A549 (cell line): ENCODE measurements around the gene CXCR4. TPM values are rescaled to one million over a fixed set of nuclear protein-coding genes. Genes with fewer than 3 reads are reported as not detected.

Experiments used
- ATAC-seq, 2 experiments: fragments of 200-7000 bp in 1 of 2; fragments of >200 bp in 1 of 2; cut with Nextera tagmentation in 1 of 2; cut with Tn5 transposase in 1 of 2; 3 replicates each; pipeline versions ENCODE4 v1.8.0 to v1.9.1; 2018 to 2020; ENCODE audit warnings: mild to moderate bottlenecking in 1 of 2, moderate library complexity in 1 of 2
- CTCF ChIA-PET: fragments of 300-600 bp; sonication (Branson Sonifier 250); formaldehyde crosslinking; extraction: SDS; loops from one replicate; lab custom pipeline; 2021; ENCODE audit warnings: antibody characterized with exemption, inconsistent platforms; lab: Yijun Ruan, JAX
- POLR2A ChIA-PET: fragments of 350-600 bp; formaldehyde crosslinking; extraction: SDS; loops from one replicate; lab custom pipeline; 2021; ENCODE audit warnings: antibody characterized with exemption, inconsistent platforms; lab: Yijun Ruan, JAX
- DNase-seq, 2 experiments: peaks; one replicate each; pipeline versions ENCODE4 v3.0.0 to v3.0.0-alpha.2; 2011 to 2016; ENCODE audit warnings: low read depth in 1 of 2, low spot score in 1 of 2
- FAIRE-seq: peaks from 2 replicates; lab custom pipeline; 2011; peaks lifted over from hg19 to GRCh38; lab: Jason Lieb, UNC
- H3K27ac ChIP-seq, 2 experiments: fragments of >200 bp; sonication (Bioruptor Twin); formaldehyde crosslinking; 3 replicates each; pipeline ENCODE4 v1.5.1; 2016 to 2017
- H3K4me1 ChIP-seq: fragments of >200 bp; sonication (Bioruptor Twin); formaldehyde crosslinking; 3 replicates; pipeline ENCODE4 v1.6.1; 2016
- H3K4me2 ChIP-seq: fragments of >200 bp; sonication (Bioruptor Twin); formaldehyde crosslinking; 3 replicates; pipeline ENCODE4 v1.6.1; 2016
- H3K4me3 ChIP-seq: fragments of >200 bp; sonication (Bioruptor Twin); formaldehyde crosslinking; 3 replicates; pipeline ENCODE4 v1.5.1; 2016
- H3K9me3 ChIP-seq: fragments of >200 bp; sonication (Bioruptor Twin); formaldehyde crosslinking; 3 replicates; pipeline ENCODE4 v1.6.1; 2016
- BHLHE40 ChIP-seq: IDR thresholded peaks from 2 replicates; pipeline ENCODE4 v1.6.1; 2012; ENCODE audit warnings: low read depth, low read length, inconsistent platforms
- CHD2 ChIP-seq: fragments of 150-350 bp; IDR thresholded peaks from 2 replicates; pipeline ENCODE4 v1.6.1; 2014; ENCODE audit warnings: low read length; ENCODE audit not compliant: partially characterized antibody
- CHD4 ChIP-seq: fragments of 200-600 bp; sonication (generic); IDR thresholded peaks from 2 replicates; pipeline ENCODE4 v1.6.1; 2016; ENCODE audit warnings: antibody characterized with exemption, mild to moderate bottlenecking, borderline replicate concordance
- EHMT2 ChIP-seq: fragments of 200-600 bp; sonication (generic); IDR thresholded peaks from 2 replicates; pipeline ENCODE4 v1.6.1; 2016; ENCODE audit warnings: antibody characterized with exemption, low read depth, mild to moderate bottlenecking, moderate library complexity
- EP300 ChIP-seq, 2 experiments: fragments of >200 bp; sonication (Bioruptor Twin); formaldehyde crosslinking; IDR thresholded peaks; 2 replicates in 1 of 2; 3 replicates in 1 of 2; pipeline ENCODE4 v1.6.1; 2016 to 2017
- ESRRA ChIP-seq: fragments of 150-350 bp; IDR thresholded peaks from 2 replicates; pipeline ENCODE4 v1.6.1; 2014; ENCODE audit warnings: mild to moderate bottlenecking, low read length, borderline replicate concordance
- GATA3 ChIP-seq: IDR thresholded peaks from 2 replicates; pipeline ENCODE4 v1.6.1; 2012; ENCODE audit warnings: borderline replicate concordance
- HDAC2 ChIP-seq: fragments of 200-600 bp; sonication (generic); IDR thresholded peaks from 2 replicates; pipeline ENCODE4 v1.6.1; 2016
- HEYL ChIP-seq: fragments of 250-450 bp; sonication (Bioruptor Pico); IDR thresholded peaks from 2 replicates; pipeline ENCODE4 v1.8.0; 2021; ENCODE audit warnings: mild to moderate bottlenecking, moderate library complexity
- HOXB5 ChIP-seq: fragments of 250-450 bp; sonication (Bioruptor Pico); IDR thresholded peaks from 2 replicates; pipeline ENCODE4 v1.5.0; 2020; ENCODE audit warnings: mild to moderate bottlenecking, moderate library complexity
- JUNB ChIP-seq: fragments of >200 bp; sonication (Bioruptor Twin); formaldehyde crosslinking; IDR thresholded peaks from 2 replicates; pipeline ENCODE4 v1.6.1; 2016
- KDM5A ChIP-seq: fragments of 200-600 bp; sonication (generic); IDR thresholded peaks from 2 replicates; pipeline ENCODE4 v1.6.1; 2016; ENCODE audit warnings: antibody characterized with exemption, mild to moderate bottlenecking
- MAFK ChIP-seq: fragments of 450-650 bp; IDR thresholded peaks from 2 replicates; pipeline ENCODE4 v1.6.1; 2014; ENCODE audit not compliant: partially characterized antibody
- MAZ ChIP-seq: fragments of 150-350 bp; IDR thresholded peaks from 2 replicates; pipeline ENCODE4 v1.6.1; 2014; ENCODE audit warnings: antibody characterized with exemption, low read depth, low read length, borderline replicate concordance
- MYC ChIP-seq: IDR thresholded peaks from 2 replicates; pipeline ENCODE4 v1.6.1; 2012; ENCODE audit warnings: mild to moderate bottlenecking, inconsistent platforms, low read length, improper control_type of control experiment, borderline replicate concordance
- NPAS2 ChIP-seq: fragments of 250-450 bp; sonication (Bioruptor Pico); IDR thresholded peaks from 2 replicates; pipeline ENCODE4 v1.8.0; 2022; ENCODE audit warnings: mild to moderate bottlenecking, moderate library complexity, borderline replicate concordance
- NR3C1 ChIP-seq: fragments of >200 bp; sonication (Bioruptor Twin); formaldehyde crosslinking; IDR thresholded peaks from 3 replicates; pipeline ENCODE4 v1.6.1; 2017
- PHF8 ChIP-seq: fragments of 200-600 bp; sonication (generic); IDR thresholded peaks from 2 replicates; pipeline ENCODE4 v1.6.1; 2016; ENCODE audit warnings: low read depth, mild to moderate bottlenecking, antibody characterized with exemption, moderate library complexity, borderline replicate concordance
- RARB ChIP-seq: fragments of 250-450 bp; sonication (Bioruptor Pico); IDR thresholded peaks from 2 replicates; pipeline ENCODE4 v1.8.0; 2021; ENCODE audit warnings: mild to moderate bottlenecking, moderate library complexity
- RCOR1 ChIP-seq: fragments of 150-350 bp; IDR thresholded peaks from 2 replicates; pipeline ENCODE4 v1.6.1; 2014; ENCODE audit warnings: antibody characterized with exemption, low read length, low read depth
- SMC3 ChIP-seq: fragments of >200 bp; sonication (Bioruptor Twin); formaldehyde crosslinking; IDR thresholded peaks from 3 replicates; pipeline ENCODE4 v1.6.1; 2018; ENCODE audit warnings: inconsistent platforms
- SREBF2 ChIP-seq: fragments of 450-650 bp; IDR thresholded peaks from 2 replicates; pipeline ENCODE4 v1.6.1; 2014; ENCODE audit warnings: mild to moderate bottlenecking, moderate library complexity
- ZC3H11A ChIP-seq: fragments of 450-650 bp; IDR thresholded peaks from 2 replicates; pipeline ENCODE4 v1.6.1; 2014; ENCODE audit warnings: antibody characterized with exemption, mild to moderate bottlenecking
- WGBS: methylation state at CpG from one replicate; pipeline ENCODE4 v1.1.6; 2017; ENCODE audit errors: missing lambda C conversion rate; 5-methylcytosine and 5-hydroxymethylcytosine counted together
- polyA plus RNA-seq, 4 experiments: library from polyadenylated mRNA; depleted of rRNA in 3 of 4; stranded (reverse); fragments of >200 nt; fragmentation: RNase III in 1 of 4; extraction: RNeasy Plus Mini Kit Qiagen cat#74134 plus additional on column Dnase treatment in 1 of 4; gene quantifications; 2 replicates in 3 of 4; 3 replicates in 1 of 4; pipeline ENCODE4 v1.2.3, GENCODE V29; 2011 to 2017
- TF ChIP-seq, protein P1 (sequence below): fragments of 450-650 bp; IDR thresholded peaks from 2 replicates; pipeline ENCODE4 v1.6.1; 2014; ENCODE audit warnings: antibody characterized with exemption

CXCR4 gene
- polyA plus RNA-seq, 2 of the 4 experiments (the other 2 are of a cell fraction), result 0.09 to 0.16 TPM

DNA sequence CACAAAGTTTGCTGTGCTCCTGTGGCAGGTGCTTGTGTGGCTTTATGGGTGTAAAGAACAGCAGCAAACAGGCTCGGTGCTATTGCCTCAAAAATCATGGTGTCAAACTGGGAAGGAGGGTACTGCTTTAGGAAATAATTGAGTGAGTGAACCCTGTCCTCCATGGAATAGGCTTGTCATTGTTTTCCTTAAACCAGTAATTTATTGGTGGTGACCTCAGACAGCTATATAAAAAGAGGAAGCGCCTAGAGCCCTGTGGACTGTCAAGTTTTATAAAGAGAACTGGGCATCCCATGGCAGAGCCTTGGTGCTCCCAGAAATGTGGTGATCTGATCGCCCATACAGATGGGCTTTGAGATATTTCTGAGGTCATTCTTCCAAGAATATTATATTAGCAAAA, 4.7 kb upstream of the CXCR4 start:
- H3K4me1 ChIP-seq, result peaks cover 12% of the 10 kb centered on the region
- no peaks in the 10 kb centered on the region for H3K9me3 ChIP-seq
- no peak for DNase-seq
- no peak for TF ChIP-seq GATA3
- no peak for TF ChIP-seq HDAC2
- TF ChIP-seq MAFK, result no peak
- no peak for TF ChIP-seq SMC3
- TF ChIP-seq RCOR1, result no peak
- TF ChIP-seq PHF8, result no peak
- TF ChIP-seq MAZ, result no peak
- no peak for TF ChIP-seq SREBF2
- no peak for TF ChIP-seq HOXB5 (CRISPR knock-in tag)
- no peak for TF ChIP-seq EP300 (IDR thresholded peaks at IDR 0.05)
- TF ChIP-seq NPAS2 (CRISPR knock-in tag), result no peak
- no peak for ATAC-seq
- H3K4me2 ChIP-seq, result no peak overlapping the region
- no peak overlapping the region for H3K27ac ChIP-seq
- 14% methylated on average over 3 of the region's 3 CpGs for WGBS
- FAIRE-seq, result no peak
- ChIA-PET CTCF (no interaction called here), POLR2A (interaction anchor here (0.7 kb wide), 1 partner anchor 29 kb away, joined by 5 read pairs; no protein-coding TSS in a partner anchor)
- no peak overlapping the region for H3K4me3 ChIP-seq

DNA sequence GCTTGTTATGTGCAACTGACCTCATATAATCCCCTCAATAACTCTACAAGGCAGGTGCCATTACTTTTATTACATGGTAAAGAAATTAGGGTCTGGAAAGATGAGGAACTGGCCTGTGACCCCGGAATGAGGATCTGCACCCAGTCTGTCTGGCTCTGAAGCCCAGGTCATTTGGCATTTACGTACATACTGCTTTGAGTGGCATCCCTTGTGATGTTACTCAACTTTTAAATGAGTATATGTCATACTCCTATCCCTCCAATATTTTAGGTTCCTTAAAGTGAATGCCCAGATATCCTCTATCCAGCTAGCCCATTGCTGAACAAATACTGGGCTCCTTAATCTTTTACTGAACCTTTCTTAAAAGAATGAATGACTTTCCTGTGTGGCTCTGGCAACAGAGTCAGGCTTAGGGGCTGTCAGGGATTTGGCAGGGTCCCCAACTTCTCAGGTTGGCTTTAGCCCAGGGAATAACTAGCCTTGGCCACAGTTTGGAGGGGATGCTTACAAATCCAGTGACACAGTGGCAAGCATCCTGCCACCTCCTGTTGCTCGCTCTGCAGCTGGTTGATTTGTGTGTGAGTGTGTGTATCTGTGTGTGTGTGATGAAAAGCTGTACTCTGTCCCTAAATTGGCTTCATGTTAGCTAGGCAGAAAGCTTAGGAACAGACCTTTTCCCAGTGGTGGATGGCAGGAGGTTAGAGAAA, 3.4 kb upstream of the CXCR4 start:
- no peak for FAIRE-seq
- 19% methylated on average over 3 of the region's 3 CpGs for WGBS
- ChIA-PET POLR2A (no interaction called here), CTCF (no interaction called here)
- Histone ChIP-seq H3K4me1 (peaks cover 18% of the 10 kb centered on the region), H3K4me3 (no peak overlapping the region), H3K9me3 (no peaks in the 10 kb centered on the region), H3K4me2 (no peak overlapping the region), H3K27ac (no peak overlapping the region)
- DNase-seq, result no peak
- TF ChIP-seq SMC3 (no peak), MYC (no peak)
- ATAC-seq, result no peak

DNA sequence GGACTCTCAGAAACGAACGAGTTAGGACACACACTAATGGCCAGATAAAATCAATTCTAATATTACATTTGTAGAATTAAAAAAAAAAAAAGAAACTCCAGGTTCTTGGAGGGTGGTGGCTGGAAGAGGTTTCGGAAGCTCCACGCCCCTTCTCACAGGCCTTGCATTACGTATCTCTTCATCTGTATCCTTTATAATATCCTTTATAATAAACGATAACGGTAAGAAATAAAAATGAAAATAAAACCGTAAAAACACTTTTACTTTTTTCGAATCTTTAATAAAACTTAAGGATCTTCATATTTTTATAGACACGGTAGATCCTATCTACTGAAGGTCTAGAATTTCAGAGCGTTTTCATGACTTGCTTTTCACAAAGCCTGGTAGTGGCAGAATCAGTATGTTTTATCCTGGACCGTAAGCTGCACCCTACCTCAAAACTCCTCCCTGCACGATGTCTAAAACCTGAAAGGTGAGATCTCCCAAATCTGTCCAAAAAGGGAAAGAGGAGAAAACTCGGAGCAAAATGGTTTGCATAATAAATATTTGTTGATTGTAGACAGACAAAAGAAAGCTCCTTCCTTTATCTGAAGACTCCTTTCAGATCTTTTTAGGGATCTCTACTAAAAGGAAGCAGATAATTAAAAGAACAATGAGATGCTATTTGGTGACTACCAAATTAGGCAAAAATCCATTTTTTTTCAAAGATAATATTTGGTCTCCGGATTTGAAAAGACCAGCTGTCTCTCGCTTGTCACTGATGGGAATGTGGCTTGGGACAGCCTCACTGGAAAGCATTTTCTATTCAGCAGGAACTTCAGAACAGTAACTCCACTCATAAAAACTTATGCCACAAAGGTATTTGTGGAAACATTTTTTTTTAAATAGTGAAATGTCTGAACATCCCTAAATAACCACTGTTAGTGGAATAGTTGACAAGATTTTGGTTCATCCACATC, 2.0 kb upstream of the CXCR4 start:
- ATAC-seq, result no peak
- no peak overlapping the region for H3K27ac ChIP-seq
- ChIA-PET CTCF (no interaction called here), POLR2A (no interaction called here)
- peak overlapping the region; percentile 92; the same call in 2 of the 3 replicates for H3K4me2 ChIP-seq
- H3K9me3 ChIP-seq, result no peaks in the 10 kb centered on the region
- 63% methylated on average over 16 of the region's 16 CpGs for WGBS
- no peak for DNase-seq
- no peak overlapping the region for H3K4me3 ChIP-seq
- peaks cover 22% of the 10 kb centered on the region for H3K4me1 ChIP-seq
- FAIRE-seq, result no peak
- no peak for TF ChIP-seq KDM5A
- TF ChIP-seq PHF8, result no peak
- TF ChIP-seq, protein P1, sequence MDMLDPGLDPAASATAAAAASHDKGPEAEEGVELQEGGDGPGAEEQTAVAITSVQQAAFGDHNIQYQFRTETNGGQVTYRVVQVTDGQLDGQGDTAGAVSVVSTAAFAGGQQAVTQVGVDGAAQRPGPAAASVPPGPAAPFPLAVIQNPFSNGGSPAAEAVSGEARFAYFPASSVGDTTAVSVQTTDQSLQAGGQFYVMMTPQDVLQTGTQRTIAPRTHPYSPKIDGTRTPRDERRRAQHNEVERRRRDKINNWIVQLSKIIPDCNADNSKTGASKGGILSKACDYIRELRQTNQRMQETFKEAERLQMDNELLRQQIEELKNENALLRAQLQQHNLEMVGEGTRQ, result no peak
- no peak for TF ChIP-seq HEYL (CRISPR knock-in tag)
- TF ChIP-seq CHD4, result no peak
- TF ChIP-seq CHD2, result no peak
- no peak for TF ChIP-seq ESRRA
- no peak for TF ChIP-seq BHLHE40
- TF ChIP-seq JUNB, result no peak
- TF ChIP-seq RARB (CRISPR knock-in tag), result no peak
- TF ChIP-seq HDAC2, result no peak
- TF ChIP-seq EHMT2, result no peak
- TF ChIP-seq EP300 (IDR thresholded peaks at IDR 0.05), result no peak
- TF ChIP-seq NR3C1, result no peak
- no peak for TF ChIP-seq ZC3H11A
